ENCODE measurements around the gene LONRF2.

LONRF2 gene

DNA sequence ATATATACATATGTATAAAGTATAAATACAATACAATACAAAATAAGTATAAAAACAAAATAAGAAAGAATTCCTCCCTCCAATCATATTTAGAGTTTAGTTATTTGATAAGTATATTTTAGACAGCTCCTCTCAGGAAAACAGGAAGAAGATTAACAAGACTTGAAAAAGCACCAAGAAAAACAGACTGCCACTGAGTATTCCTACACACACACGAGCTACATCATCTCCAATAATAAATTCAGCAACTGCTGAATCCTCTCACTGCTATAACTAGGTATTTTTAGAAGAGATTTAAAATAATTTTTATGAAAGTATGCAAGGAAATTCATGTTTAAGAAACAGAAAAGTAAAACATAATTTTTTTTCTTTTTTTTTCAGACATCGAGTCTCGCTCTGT lies 13.0 kb downstream of the LONRF2 start:
- TF ChIP-seq, protein P1, sequence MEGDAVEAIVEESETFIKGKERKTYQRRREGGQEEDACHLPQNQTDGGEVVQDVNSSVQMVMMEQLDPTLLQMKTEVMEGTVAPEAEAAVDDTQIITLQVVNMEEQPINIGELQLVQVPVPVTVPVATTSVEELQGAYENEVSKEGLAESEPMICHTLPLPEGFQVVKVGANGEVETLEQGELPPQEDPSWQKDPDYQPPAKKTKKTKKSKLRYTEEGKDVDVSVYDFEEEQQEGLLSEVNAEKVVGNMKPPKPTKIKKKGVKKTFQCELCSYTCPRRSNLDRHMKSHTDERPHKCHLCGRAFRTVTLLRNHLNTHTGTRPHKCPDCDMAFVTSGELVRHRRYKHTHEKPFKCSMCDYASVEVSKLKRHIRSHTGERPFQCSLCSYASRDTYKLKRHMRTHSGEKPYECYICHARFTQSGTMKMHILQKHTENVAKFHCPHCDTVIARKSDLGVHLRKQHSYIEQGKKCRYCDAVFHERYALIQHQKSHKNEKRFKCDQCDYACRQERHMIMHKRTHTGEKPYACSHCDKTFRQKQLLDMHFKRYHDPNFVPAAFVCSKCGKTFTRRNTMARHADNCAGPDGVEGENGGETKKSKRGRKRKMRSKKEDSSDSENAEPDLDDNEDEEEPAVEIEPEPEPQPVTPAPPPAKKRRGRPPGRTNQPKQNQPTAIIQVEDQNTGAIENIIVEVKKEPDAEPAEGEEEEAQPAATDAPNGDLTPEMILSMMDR (IDR thresholded peaks at IDR 0.05; ENCODE audit: insufficient read depth, low read length, poor library complexity, severe bottlenecking) = no peak
- no peak overlapping the region for H3K4me3 ChIP-seq (replicated peaks; ENCODE audit: low read depth, low read length)
- no peaks in the 10 kb centered on the region for H3K27me3 ChIP-seq (replicated peaks; ENCODE audit: control insufficient read depth, insufficient read depth, low read length)
- H3K36me3 ChIP-seq (ENCODE audit: control insufficient read depth, insufficient read depth, low read length) = no peaks in the 10 kb centered on the region
- DNase-seq (ENCODE audit: extremely low read depth, insufficient read length) = no peak

DNA sequence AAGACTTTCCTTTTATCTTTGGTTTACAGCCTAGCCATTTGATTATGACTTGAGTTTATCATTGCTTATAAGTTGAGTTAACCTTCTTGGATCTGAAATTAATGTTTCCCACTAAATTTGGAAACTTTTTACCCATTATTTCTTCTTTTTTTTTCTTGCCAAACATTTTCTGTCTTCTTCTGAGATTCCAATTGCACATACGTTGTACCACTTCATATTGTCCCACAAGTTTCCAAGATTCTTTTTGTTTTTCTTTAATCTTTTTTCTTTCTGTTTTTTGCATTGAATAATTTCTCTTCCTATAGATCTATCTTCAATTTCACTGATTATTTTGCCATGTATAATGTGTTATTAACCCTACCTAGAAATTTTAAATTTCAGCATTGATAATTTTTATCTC lies 18.6 kb downstream of the LONRF2 start:
- H3K36me3 ChIP-seq (ENCODE audit: control insufficient read depth, insufficient read depth, low read length) = no peaks in the 10 kb centered on the region
- no peak overlapping the region for H3K4me3 ChIP-seq (replicated peaks; ENCODE audit: low read depth, low read length)
- TF ChIP-seq, protein P1 (IDR thresholded peaks at IDR 0.05; ENCODE audit: insufficient read depth, low read length, poor library complexity, severe bottlenecking) = no peak
- H3K27me3 ChIP-seq (replicated peaks; ENCODE audit: control insufficient read depth, insufficient read depth, low read length) = no peaks in the 10 kb centered on the region; the same call in 1 of the 2 replicates
- DNase-seq (ENCODE audit: extremely low read depth, insufficient read length) = no peak

DNA sequence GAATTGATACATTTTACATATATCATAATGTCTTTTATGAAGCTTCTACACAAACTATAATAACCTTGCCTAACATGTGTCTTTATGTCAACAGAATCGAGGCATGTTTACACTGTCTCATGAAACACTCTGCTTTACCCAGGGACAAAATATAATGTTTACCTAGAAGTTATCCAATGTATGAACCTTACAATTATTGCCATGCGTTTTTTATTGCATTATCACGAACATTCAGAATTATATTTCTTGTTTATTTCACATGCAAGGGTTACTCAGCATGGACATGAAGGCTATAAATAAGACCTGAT lies 19.8 kb downstream of the LONRF2 start:
- no peak for DNase-seq (ENCODE audit: extremely low read depth, insufficient read length)
- Histone ChIP-seq H3K27me3 (replicated peaks; ENCODE audit: control insufficient read depth, insufficient read depth, low read length) (no peaks in the 10 kb centered on the region; the same call in 1 of the 2 replicates), H3K36me3 (ENCODE audit: control insufficient read depth, insufficient read depth, low read length) (no peaks in the 10 kb centered on the region), H3K4me3 (replicated peaks; ENCODE audit: low read depth, low read length) (no peak overlapping the region)
- TF ChIP-seq, protein P1 (IDR thresholded peaks at IDR 0.05; ENCODE audit: insufficient read depth, low read length, poor library complexity, severe bottlenecking) = no peak

DNA sequence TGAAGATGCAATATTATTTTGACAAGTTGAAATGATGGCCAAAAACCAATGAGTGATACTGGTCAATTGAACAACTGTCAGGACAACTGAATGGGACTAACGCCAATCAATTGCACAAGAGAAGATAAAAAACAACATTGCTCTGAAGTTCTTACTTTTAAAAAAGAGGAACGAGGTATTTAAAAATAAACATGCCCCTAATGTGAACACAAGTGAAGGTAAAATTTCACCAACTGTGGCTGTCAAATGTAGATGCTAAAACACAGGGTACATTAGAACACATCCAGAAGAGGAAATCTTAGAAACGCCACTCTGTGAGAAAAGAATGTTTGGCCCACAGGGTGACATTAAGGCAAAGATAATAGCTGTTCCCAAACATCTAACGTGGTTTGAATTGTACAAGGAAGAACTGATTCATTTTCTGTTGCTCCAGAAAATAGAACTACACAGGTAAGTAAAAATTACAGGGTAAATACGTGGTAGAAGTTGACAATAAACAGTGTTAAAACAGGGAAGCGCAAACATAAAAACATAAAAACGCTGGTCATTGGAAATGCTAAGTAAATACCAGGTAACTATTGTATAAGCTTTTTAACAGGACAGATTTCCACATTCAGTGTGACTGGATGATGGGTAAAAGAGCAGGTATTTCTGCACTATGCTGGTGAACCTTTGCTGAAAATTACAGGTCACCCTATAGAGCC lies 20.3 kb downstream of the LONRF2 start:
- no peak for DNase-seq (ENCODE audit: extremely low read depth, insufficient read length)
- Histone ChIP-seq H3K4me3 (replicated peaks; ENCODE audit: low read depth, low read length) (no peak overlapping the region), H3K27me3 (replicated peaks; ENCODE audit: control insufficient read depth, insufficient read depth, low read length) (no peaks in the 10 kb centered on the region; the same call in 1 of the 2 replicates), H3K36me3 (ENCODE audit: control insufficient read depth, insufficient read depth, low read length) (no peaks in the 10 kb centered on the region)
- TF ChIP-seq, protein P1 (IDR thresholded peaks at IDR 0.05; ENCODE audit: insufficient read depth, low read length, poor library complexity, severe bottlenecking) = no peak

DNA sequence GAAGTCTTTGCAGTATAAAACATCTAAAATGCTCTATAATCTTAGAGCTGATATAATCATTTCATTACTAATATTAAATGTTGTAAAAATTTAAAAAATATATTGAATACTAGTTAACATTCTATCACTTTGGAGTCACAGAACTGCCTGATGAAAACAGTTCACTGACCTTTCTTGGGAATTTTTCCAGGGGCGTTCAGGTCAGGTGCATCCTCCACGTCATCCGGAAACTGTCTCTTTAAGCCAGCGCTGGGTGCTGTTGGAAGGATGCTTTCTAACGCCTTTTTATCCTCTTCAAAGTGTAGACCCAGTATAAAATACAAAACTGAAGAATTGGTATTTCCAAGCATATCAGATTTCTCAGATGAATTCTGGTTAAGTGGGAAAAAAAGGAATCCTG lies 22.8 kb downstream of the LONRF2 start:
- DNase-seq (ENCODE audit: extremely low read depth, insufficient read length) = no peak
- H3K4me3 ChIP-seq (replicated peaks; ENCODE audit: low read depth, low read length) = no peak overlapping the region
- TF ChIP-seq, protein P1 (IDR thresholded peaks at IDR 0.05; ENCODE audit: insufficient read depth, low read length, poor library complexity, severe bottlenecking) = no peak
- H3K27me3 ChIP-seq (replicated peaks; ENCODE audit: control insufficient read depth, insufficient read depth, low read length) = no peaks in the 10 kb centered on the region; the same call in 1 of the 2 replicates
- H3K36me3 ChIP-seq (ENCODE audit: control insufficient read depth, insufficient read depth, low read length) = no peaks in the 10 kb centered on the region

DNA sequence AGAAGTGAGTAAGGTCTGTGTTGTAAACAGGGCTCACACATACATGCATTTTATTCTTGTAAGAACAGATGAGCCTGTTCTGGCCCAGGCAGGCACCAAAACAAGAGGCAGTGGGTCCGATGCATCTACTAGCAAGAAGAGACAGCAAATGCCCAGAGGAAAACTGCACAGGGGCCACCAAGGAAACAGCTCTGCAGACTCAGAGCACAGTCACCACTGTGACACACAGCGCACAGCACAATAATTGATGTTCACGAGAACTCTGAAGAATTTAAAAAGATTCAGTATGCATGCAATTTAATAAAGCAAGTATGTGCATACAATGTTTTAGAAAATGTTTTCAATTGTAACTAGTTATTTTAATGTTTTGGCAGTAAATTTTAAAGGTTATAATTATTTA lies 24.8 kb downstream of the LONRF2 start:
- Histone ChIP-seq H3K27me3 (replicated peaks; ENCODE audit: control insufficient read depth, insufficient read depth, low read length) (no peaks in the 10 kb centered on the region; the same call in 1 of the 2 replicates), H3K4me3 (replicated peaks; ENCODE audit: low read depth, low read length) (no peak overlapping the region), H3K36me3 (ENCODE audit: control insufficient read depth, insufficient read depth, low read length) (no peaks in the 10 kb centered on the region)
- TF ChIP-seq, protein P1 (IDR thresholded peaks at IDR 0.05; ENCODE audit: insufficient read depth, low read length, poor library complexity, severe bottlenecking) = no peak
- DNase-seq (ENCODE audit: extremely low read depth, insufficient read length) = no peak

Measured in GM06990 (cell line).